A673 (cell line): ENCODE measurements around the gene ZNF776. TPM values are rescaled to one million over a fixed set of nuclear protein-coding genes. Genes with fewer than 3 reads are reported as not detected.

ENCODE experiments used
- BruUV-seq: library from RNA; stranded (reverse); fragments of 400-500 nt; replicated peaks from 2 replicates; lab custom pipeline; 2021; lab: Mats Ljungman, UMichigan
- CTCF ChIA-PET: fragments of 300-600 bp; sonication (Branson Sonifier 250); formaldehyde crosslinking; loops from one replicate; lab custom pipeline; 2022; ENCODE audit warnings: antibody characterized with exemption; lab: Charles Lee
- POLR2A ChIA-PET: fragments of 300-600 bp; sonication (Branson Sonifier 250); formaldehyde crosslinking; loops from one replicate; lab custom pipeline; 2022; ENCODE audit warnings: antibody characterized with exemption; ENCODE audit not compliant: low non-redundant PET; lab: Charles Lee
- DNase-seq: peaks from one replicate; pipeline ENCODE4 v3.0.0-alpha.2; 2015; ENCODE audit warnings: low spot score
- H3K27ac ChIP-seq: fragments of 200-600 bp; sonication (generic); 2 replicates; pipeline ENCODE4 v1.5.1; 2016; ENCODE audit warnings: mixed run types, low read depth, mild to moderate bottlenecking, mixed read lengths, antibody characterized with exemption, low read length; ENCODE audit not compliant: poor library complexity, severe bottlenecking
- H3K27me3 ChIP-seq: fragments of 200-600 bp; sonication (generic); replicated peaks from 2 replicates; pipeline ENCODE4 v1.6.1; 2017; ENCODE audit warnings: mixed run types, low read depth, mild to moderate bottlenecking, mixed read lengths, antibody characterized with exemption, low read length; ENCODE audit not compliant: insufficient read depth, poor library complexity
- H3K36me3 ChIP-seq: fragments of 200-600 bp; sonication (generic); 2 replicates; pipeline ENCODE4 v1.6.1; 2016; ENCODE audit warnings: mixed run types, mild to moderate bottlenecking, mixed read lengths, antibody characterized with exemption, low read length; ENCODE audit not compliant: insufficient read depth, poor library complexity, severe bottlenecking
- H3K4me1 ChIP-seq: fragments of 200-600 bp; sonication (generic); 2 replicates; pipeline ENCODE4 v1.6.1; 2017; ENCODE audit warnings: mixed run types, mild to moderate bottlenecking, mixed read lengths, antibody characterized with exemption, low read length; ENCODE audit not compliant: insufficient read depth, poor library complexity, severe bottlenecking
- H3K4me3 ChIP-seq: fragments of 200-600 bp; sonication (generic); 2 replicates; pipeline ENCODE4 v1.5.1; 2016; ENCODE audit warnings: low read depth, mixed run types, mild to moderate bottlenecking, mixed read lengths, low read length; ENCODE audit not compliant: poor library complexity, severe bottlenecking
- H3K9me3 ChIP-seq: fragments of 200-600 bp; sonication (generic); 2 replicates; pipeline ENCODE4 v1.6.1; 2016; ENCODE audit warnings: mixed run types, low read depth, mild to moderate bottlenecking, mixed read lengths, antibody characterized with exemption, low read length; ENCODE audit not compliant: poor library complexity, severe bottlenecking
- EZH2 ChIP-seq: fragments of 200-600 bp; sonication (generic); IDR thresholded peaks from 2 replicates; pipeline ENCODE4 v1.6.1; 2017; ENCODE audit warnings: borderline replicate concordance, low read depth, mild to moderate bottlenecking, mixed read lengths, antibody characterized with exemption, low read length; ENCODE audit not compliant: poor library complexity, severe bottlenecking
- intact Hi-C: fragments of 100-400 bp; cut with micrococcal nuclease; formaldehyde crosslinking; loops from one replicate; pipeline ENCODE4 v1.10.0; 2022; ENCODE audit not compliant: unreplicated experiment
- total RNA-seq: library from RNA; stranded (reverse); gene quantifications from 2 replicates; pipeline ENCODE4 v1.2.3, GENCODE V29; 2021
- TF ChIP-seq, protein P1 (sequence below): fragments of 300-800, 200-600 bp; sonication (generic); conservative IDR thresholded peaks from 2 replicates; pipeline ENCODE4 v1.5.1; 2017; ENCODE audit warnings: low read depth, mild to moderate bottlenecking, antibody characterized with exemption, low read length, moderate library complexity, mixed read lengths

Gene ZNF776
- total RNA-seq, 1 experiment from 2014 or later, result 15.8 TPM

DNA sequence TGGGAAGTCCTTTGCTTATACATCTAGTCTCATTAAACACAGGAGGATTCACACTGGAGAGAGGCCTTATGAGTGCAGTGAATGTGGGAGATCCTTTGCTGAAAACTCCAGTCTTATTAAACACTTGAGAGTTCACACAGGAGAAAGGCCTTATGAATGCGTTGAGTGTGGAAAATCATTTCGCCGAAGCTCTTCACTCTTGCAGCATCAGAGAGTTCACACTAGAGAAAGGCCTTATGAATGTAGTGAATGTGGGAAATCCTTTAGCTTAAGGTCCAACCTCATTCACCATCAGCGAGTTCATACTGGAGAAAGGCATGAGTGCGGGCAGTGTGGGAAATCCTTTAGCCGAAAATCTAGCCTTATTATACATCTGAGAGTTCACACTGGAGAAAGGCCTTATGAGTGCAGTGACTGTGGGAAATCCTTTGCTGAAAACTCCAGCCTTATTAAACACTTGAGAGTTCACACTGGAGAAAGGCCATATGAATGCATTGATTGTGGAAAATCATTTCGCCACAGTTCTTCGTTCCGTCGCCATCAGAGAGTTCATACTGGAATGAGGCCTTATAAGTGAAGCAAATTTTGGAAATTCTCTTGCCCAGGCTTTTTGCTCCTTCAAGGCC lies 32.7 kb downstream of the ZNF776 start:
- intact Hi-C loops, result no loop called here
- Histone ChIP-seq H3K4me1 (no peaks in the 10 kb centered on the region), H3K9me3 (peaks cover 63% of the 10 kb centered on the region), H3K36me3 (peaks cover 66% of the 10 kb centered on the region), H3K27ac (no peak overlapping the region), H3K27me3 (no peaks in the 10 kb centered on the region), H3K4me3 (no peak overlapping the region)
- BruUV-seq, result no TSS peak
- CTCF ChIA-PET, result no interaction called here
- no peak for DNase-seq
- POLR2A ChIA-PET, result no interaction called here
- TF ChIP-seq, protein P1, sequence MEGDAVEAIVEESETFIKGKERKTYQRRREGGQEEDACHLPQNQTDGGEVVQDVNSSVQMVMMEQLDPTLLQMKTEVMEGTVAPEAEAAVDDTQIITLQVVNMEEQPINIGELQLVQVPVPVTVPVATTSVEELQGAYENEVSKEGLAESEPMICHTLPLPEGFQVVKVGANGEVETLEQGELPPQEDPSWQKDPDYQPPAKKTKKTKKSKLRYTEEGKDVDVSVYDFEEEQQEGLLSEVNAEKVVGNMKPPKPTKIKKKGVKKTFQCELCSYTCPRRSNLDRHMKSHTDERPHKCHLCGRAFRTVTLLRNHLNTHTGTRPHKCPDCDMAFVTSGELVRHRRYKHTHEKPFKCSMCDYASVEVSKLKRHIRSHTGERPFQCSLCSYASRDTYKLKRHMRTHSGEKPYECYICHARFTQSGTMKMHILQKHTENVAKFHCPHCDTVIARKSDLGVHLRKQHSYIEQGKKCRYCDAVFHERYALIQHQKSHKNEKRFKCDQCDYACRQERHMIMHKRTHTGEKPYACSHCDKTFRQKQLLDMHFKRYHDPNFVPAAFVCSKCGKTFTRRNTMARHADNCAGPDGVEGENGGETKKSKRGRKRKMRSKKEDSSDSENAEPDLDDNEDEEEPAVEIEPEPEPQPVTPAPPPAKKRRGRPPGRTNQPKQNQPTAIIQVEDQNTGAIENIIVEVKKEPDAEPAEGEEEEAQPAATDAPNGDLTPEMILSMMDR, result no peak
- TF ChIP-seq EZH2, result no peak

DNA sequence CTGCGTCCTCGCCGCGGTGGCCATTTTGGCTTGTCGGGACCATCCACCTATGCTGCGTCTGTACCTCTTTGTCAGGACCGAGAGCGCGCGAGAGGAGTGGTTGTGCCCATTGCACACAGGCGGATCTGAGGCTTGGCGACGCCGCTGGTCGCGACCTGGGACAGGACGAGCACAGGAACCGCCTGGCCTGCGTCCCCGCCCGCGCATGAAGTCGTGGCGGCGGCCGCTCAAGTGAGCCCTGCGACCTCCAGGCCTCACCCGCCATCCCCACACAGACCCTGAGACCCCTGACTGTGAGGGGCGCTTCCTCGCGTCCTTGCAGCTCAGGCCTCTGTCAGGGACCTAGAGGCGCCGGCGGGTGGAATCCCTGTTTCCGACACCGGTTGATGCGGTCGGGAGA lies 39.7 kb downstream of the ZNF776 start:
- Histone ChIP-seq H3K4me3 (no peak overlapping the region), H3K27me3 (no peaks in the 10 kb centered on the region), H3K36me3 (peaks cover 19% of the 10 kb centered on the region), H3K9me3 (peaks cover 9% of the 10 kb centered on the region), H3K4me1 (no peaks in the 10 kb centered on the region), H3K27ac (no peak overlapping the region)
- intact Hi-C loops, result no loop called here
- no peak for DNase-seq
- CTCF ChIA-PET, result no interaction called here
- BruUV-seq, result no TSS peak
- POLR2A ChIA-PET, result no interaction called here
- no peak for TF ChIP-seq EZH2
- TF ChIP-seq, protein P1, result no peak

DNA sequence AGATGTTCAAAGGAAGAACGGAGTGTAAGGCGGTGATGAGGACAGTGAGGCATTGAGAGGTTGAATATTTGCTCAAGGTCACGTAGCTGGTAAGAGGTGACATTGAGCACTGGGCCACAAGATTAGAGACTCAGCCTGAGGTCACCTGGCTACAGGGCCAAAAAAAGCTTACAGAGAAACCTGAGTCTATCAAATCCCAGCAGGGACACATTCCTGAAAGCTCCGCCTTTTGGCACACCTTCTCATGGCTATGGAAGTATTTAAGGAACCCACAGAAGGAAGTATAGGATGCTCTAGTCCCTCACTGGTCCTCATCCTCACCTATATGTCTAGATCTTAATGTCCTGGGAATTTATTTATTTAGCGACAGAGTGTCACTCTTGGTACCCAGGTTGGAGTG lies 40.3 kb downstream of the ZNF776 start:
- POLR2A ChIA-PET, result no interaction called here
- Histone ChIP-seq H3K27me3 (no peaks in the 10 kb centered on the region), H3K27ac (no peak overlapping the region), H3K9me3 (peaks cover 3% of the 10 kb centered on the region), H3K36me3 (peaks cover 14% of the 10 kb centered on the region), H3K4me1 (no peaks in the 10 kb centered on the region), H3K4me3 (no peak overlapping the region)
- intact Hi-C loops, result no loop called here
- BruUV-seq, result no TSS peak
- CTCF ChIA-PET, result no interaction called here
- TF ChIP-seq EZH2, result no peak
- TF ChIP-seq, protein P1, result no peak
- no peak for DNase-seq
